Mesenchymal stem cell (in vitro differentiated cells and primary cell): ENCODE results near the gene HBA1.
"Not testable (repeated sequence)": the region's sequence is repeated elsewhere in the genome, so short reads cannot be mapped to it uniquely, and the experiment has no call there.

Experiments used
- DNase-seq: peaks from one replicate; pipeline ENCODE4 v3.0.0-alpha.2; 2013
- H2AFZ ChIP-seq: one replicate; pipeline ENCODE4 v1.6.1; 2013; ENCODE audit warnings: low read depth, mild to moderate bottlenecking, control low read depth, inconsistent platforms, low read length, moderate library complexity
- H2AK5ac ChIP-seq: 2 replicates; pipeline ENCODE4 v1.6.1; 2013; ENCODE audit warnings: low read length, moderate library complexity, mild to moderate bottlenecking, inconsistent platforms; ENCODE audit not compliant: severe bottlenecking
- H2BK120ac ChIP-seq: one replicate; pipeline ENCODE4 v1.6.1; 2013; ENCODE audit warnings: low read depth, mild to moderate bottlenecking, inconsistent platforms, low read length, moderate library complexity
- H2BK12ac ChIP-seq, 2 experiments: one replicate each; pipeline ENCODE4 v1.6.1; 2013; ENCODE audit warnings: inconsistent platforms in 2 of 2, low read length in 2 of 2, mild to moderate bottlenecking in 2 of 2, moderate library complexity in 2 of 2, control low read depth in 1 of 2
- H2BK15ac ChIP-seq: one replicate; pipeline ENCODE4 v1.6.1; 2013; ENCODE audit warnings: mild to moderate bottlenecking, low read depth, inconsistent platforms; ENCODE audit not compliant: poor library complexity, severe bottlenecking
- H2BK5ac ChIP-seq: 2 replicates; pipeline ENCODE4 v1.6.1; 2013; ENCODE audit warnings: low read depth, mild to moderate bottlenecking, low read length, control low read depth, inconsistent platforms; ENCODE audit not compliant: poor library complexity, severe bottlenecking
- H3K14ac ChIP-seq, 2 experiments: one replicate each; pipeline ENCODE4 v1.6.1; 2013; ENCODE audit warnings: inconsistent platforms in 2 of 2, low read length in 2 of 2, control low read depth in 1 of 2, mild to moderate bottlenecking in 1 of 2, moderate library complexity in 1 of 2
- H3K18ac ChIP-seq, 2 experiments: one replicate each; pipeline ENCODE4 v1.6.1; 2013; ENCODE audit warnings: inconsistent platforms in 2 of 2, low read length in 2 of 2, control low read depth in 1 of 2, low read depth in 1 of 2, mild to moderate bottlenecking in 1 of 2
- H3K23ac ChIP-seq, 2 experiments: one replicate each; pipeline ENCODE4 v1.6.1; 2013; ENCODE audit warnings: inconsistent platforms in 2 of 2, low read length in 2 of 2, mild to moderate bottlenecking in 2 of 2, moderate library complexity in 2 of 2, control low read depth in 1 of 2
- H3K27ac ChIP-seq: 2 replicates; pipeline ENCODE4 v1.5.1; 2013; ENCODE audit warnings: mild to moderate bottlenecking, moderate library complexity, low read length, control low read depth, inconsistent platforms; ENCODE audit not compliant: poor library complexity, severe bottlenecking
- H3K27me3 ChIP-seq, 2 experiments: 2 replicates each; pipeline versions ENCODE4 v1.6.1 to v1.7.0; 2013; ENCODE audit warnings: low read length in 2 of 2, mild to moderate bottlenecking in 2 of 2, moderate library complexity in 2 of 2, control low read depth in 1 of 2, inconsistent platforms in 1 of 2; ENCODE audit not compliant: control insufficient read depth in 1 of 2, insufficient read depth in 1 of 2
- H3K36me3 ChIP-seq, 2 experiments: 2 replicates each; pipeline versions ENCODE4 v1.6.1 to v1.7.0; 2013; ENCODE audit warnings: low read length in 2 of 2, control low read depth in 1 of 2, inconsistent platforms in 1 of 2, low read depth in 1 of 2, mild to moderate bottlenecking in 1 of 2; ENCODE audit not compliant: insufficient read depth in 2 of 2, control insufficient read depth in 1 of 2
- H3K4ac ChIP-seq, 2 experiments: one replicate each; pipeline ENCODE4 v1.6.1; 2013; ENCODE audit warnings: inconsistent platforms in 2 of 2, low read length in 2 of 2, mild to moderate bottlenecking in 2 of 2, moderate library complexity in 2 of 2, control low read depth in 1 of 2, low read depth in 1 of 2
- H3K4me1 ChIP-seq: 2 replicates; pipeline ENCODE4 v1.6.1; 2013; ENCODE audit warnings: low read depth, low read length, control low read depth; ENCODE audit not compliant: control insufficient read depth, insufficient read depth
- H3K4me2 ChIP-seq: 2 replicates; pipeline ENCODE4 v1.6.1; 2013; ENCODE audit warnings: low read length, mild to moderate bottlenecking, inconsistent platforms; ENCODE audit not compliant: poor library complexity, severe bottlenecking
- H3K4me3 ChIP-seq, 2 experiments: 2 replicates each; pipeline versions ENCODE4 v1.5.1 to v1.7.0; 2013; ENCODE audit warnings: low read length in 2 of 2, mild to moderate bottlenecking in 2 of 2, control low read depth in 1 of 2, low read depth in 1 of 2; ENCODE audit not compliant: insufficient read depth in 1 of 2
- H3K79me1 ChIP-seq: replicated peaks from 2 replicates; pipeline ENCODE4 v1.6.1; 2013; ENCODE audit warnings: mild to moderate bottlenecking, control low read depth, low read length, inconsistent platforms; ENCODE audit not compliant: poor library complexity, severe bottlenecking
- H3K9ac ChIP-seq: 2 replicates; pipeline ENCODE4 v1.7.0; 2013; ENCODE audit warnings: mild to moderate bottlenecking, low read length, moderate library complexity
- H3K9me3 ChIP-seq: 2 replicates; pipeline ENCODE4 v1.7.0; 2013; ENCODE audit warnings: mild to moderate bottlenecking, low read length; ENCODE audit not compliant: control insufficient read depth
- H4K8ac ChIP-seq: one replicate; pipeline ENCODE4 v1.6.1; 2013; ENCODE audit warnings: inconsistent platforms, mild to moderate bottlenecking, low read length, moderate library complexity
- H4K91ac ChIP-seq: one replicate; pipeline ENCODE4 v1.6.1; 2013; ENCODE audit warnings: mild to moderate bottlenecking, low read length, inconsistent platforms
- WGBS: methylation state at CpG from one replicate; pipeline ENCODE4 v1.1.7; 2013; ENCODE audit warnings: mixed read lengths; 5-methylcytosine and 5-hydroxymethylcytosine counted together

The HBA1 gene

DNA sequence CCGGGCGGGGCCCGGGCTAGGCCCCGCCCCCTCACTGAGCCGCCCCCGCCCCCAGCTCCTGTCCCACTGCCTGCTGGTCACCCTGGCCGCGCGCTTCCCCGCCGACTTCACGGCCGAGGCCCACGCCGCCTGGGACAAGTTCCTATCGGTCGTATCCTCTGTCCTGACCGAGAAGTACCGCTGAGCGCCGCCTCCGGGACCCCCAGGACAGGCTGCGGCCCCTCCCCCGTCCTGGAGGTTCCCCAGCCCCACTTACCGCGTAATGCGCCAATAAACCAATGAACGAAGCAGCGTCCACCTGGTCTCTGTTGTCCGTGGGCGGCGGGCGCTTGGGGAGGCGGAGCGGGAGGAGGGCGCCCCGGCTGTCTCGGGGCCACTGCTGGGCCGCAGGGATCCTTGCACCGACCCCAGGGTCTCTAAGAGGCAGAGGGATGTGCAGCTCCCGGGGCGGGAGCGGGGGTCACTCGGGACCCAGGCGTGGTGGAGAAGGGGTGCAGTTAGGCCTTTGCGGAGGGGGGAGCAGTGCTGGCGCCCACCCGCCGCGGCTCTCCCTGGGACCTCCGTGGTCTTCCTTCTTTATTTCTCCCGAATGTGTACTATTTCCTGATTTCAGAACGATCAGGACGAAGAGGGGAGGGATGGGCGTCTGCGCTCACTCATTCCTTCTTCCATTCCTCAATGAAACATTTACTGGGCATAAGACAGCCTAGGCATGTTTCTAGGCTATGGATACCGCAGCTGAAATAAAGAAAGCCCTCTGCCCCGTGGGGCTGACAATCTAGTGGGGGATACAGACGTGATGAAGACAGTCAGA, 22.1 kb upstream of the HBA1 start:
- Histone ChIP-seq H2BK120ac (no peak overlapping the region), H3K23ac (no peak overlapping the region), H4K91ac (no peak overlapping the region), H3K4me1 (peaks cover 8% of the 10 kb centered on the region), H2AK5ac (no peak overlapping the region), H3K18ac (peak overlapping the region in 1 of 2 experiments; percentile 6), H4K8ac (peak overlapping the region; percentile 19), H3K9ac (peak overlapping the region; percentile 18), H3K4me2 (peak overlapping the region; percentile 78), H2BK15ac (no peak overlapping the region), H3K14ac (no peak overlapping the region), H3K4ac (no peak overlapping the region), H2AFZ (no peak overlapping the region), H3K27me3 (peaks cover 20 to 57% of the 10 kb centered on the region in 2 experiments), H2BK5ac (no peak overlapping the region), H3K36me3 (no peaks in the 10 kb centered on the region), H3K79me1 (no peaks in the 10 kb centered on the region), H3K9me3 (no peaks in the 10 kb centered on the region), H2BK12ac (no peak overlapping the region), H3K27ac (no peak overlapping the region), H3K4me3 (peak overlapping the region; percentile 45 to 56)
- DNase-seq = peak; percentile 57
- 6% methylated on average over 49 of the region's 59 CpGs for WGBS

DNA sequence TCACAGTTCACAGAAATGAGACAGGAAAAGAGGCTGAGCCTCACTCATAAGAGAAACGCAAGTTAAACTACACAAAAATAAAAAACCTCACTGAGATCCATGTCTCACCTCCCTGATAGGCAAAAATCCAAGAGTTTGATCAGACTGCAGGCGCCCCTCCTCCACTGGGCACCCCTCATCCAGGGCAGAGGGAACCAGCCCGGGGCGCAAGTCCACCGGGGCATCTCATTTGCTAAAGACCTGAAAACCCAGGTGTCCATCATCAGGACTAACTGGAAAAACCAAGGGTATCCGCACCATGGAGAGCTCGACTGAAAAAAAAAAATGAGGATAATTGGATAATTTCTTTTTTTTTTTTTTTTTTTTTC, 21.5 kb upstream of the HBA1 start:
- Histone ChIP-seq H3K27ac (no peak overlapping the region), H3K79me1 (no peaks in the 10 kb centered on the region), H2BK5ac (no peak overlapping the region), H2AK5ac (no peak overlapping the region), H4K91ac (no peak overlapping the region), H3K9me3 (no peaks in the 10 kb centered on the region), H2AFZ (no peak overlapping the region), H3K9ac (no peak overlapping the region), H3K23ac (no peak overlapping the region), H3K4ac (no peak overlapping the region), H4K8ac (no peak overlapping the region), H2BK15ac (no peak overlapping the region), H2BK120ac (no peak overlapping the region), H3K4me3 (peak overlapping the region in 1 of 2 experiments; percentile 56), H3K4me2 (peak overlapping the region; percentile 78), H3K18ac (no peak overlapping the region), H3K27me3 (peaks cover 23 to 57% of the 10 kb centered on the region in 2 experiments), H2BK12ac (no peak overlapping the region), H3K4me1 (peaks cover 8% of the 10 kb centered on the region), H3K36me3 (no peaks in the 10 kb centered on the region), H3K14ac (no peak overlapping the region)
- DNase-seq = no peak
- 79% methylated on average over 7 of the region's 7 CpGs for WGBS

DNA sequence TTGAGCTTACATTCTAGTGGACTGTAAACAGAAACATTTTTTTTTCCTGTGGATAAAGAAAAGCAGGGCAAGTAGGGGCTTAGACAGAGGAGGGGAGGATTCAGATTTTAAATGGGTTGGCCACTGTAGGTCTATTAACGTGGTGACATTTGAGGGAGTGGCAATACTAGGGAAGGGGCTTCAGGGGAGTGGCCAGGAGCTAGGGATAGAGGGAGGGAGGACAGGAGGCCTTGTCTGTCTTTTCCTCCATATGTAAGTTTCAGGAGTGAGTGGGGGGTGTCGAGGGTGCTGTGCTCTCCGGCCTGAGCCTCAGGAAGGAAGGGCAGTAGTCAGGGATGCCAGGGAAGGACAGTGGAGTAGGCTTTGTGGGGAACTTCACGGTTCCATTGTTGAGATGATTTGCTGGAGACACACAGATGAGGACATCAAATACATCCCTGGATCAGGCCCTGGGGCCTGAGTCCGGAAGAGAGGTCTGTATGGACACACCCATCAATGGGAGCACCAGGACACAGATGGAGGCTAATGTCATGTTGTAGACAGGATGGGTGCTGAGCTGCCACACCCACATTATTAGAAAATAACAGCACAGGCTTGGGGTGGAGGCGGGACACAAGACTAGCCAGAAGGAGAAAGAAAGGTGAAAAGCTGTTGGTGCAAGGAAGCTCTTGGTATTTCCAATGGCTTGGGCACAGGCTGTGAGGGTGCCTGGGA, 17.2 kb upstream of the HBA1 start:
- peaks cover 41 to 56% of the 10 kb centered on the region in 2 experiments for H3K27me3 ChIP-seq
- H2BK5ac ChIP-seq = no peak overlapping the region
- H2BK12ac ChIP-seq = no peak overlapping the region
- H3K23ac ChIP-seq = no peak overlapping the region
- no peak overlapping the region for H2AK5ac ChIP-seq
- no peak overlapping the region for H2AFZ ChIP-seq
- no peak overlapping the region for H3K9ac ChIP-seq
- no peak overlapping the region for H3K18ac ChIP-seq
- no peak overlapping the region for H4K8ac ChIP-seq
- no peak overlapping the region for H4K91ac ChIP-seq
- H3K14ac ChIP-seq = peak overlapping the region in 1 of 2 experiments; percentile 20
- 65% methylated on average over 6 of the region's 6 CpGs for WGBS
- peaks cover 7% of the 10 kb centered on the region for H3K4me1 ChIP-seq
- no peak overlapping the region for H3K4me2 ChIP-seq
- H3K27ac ChIP-seq = no peak overlapping the region
- no peaks in the 10 kb centered on the region for H3K9me3 ChIP-seq
- H3K4ac ChIP-seq = no peak overlapping the region
- no peaks in the 10 kb centered on the region for H3K79me1 ChIP-seq
- DNase-seq = no peak
- H2BK15ac ChIP-seq = no peak overlapping the region
- no peaks in the 10 kb centered on the region for H3K36me3 ChIP-seq
- H2BK120ac ChIP-seq = no peak overlapping the region
- no peak overlapping the region for H3K4me3 ChIP-seq

DNA sequence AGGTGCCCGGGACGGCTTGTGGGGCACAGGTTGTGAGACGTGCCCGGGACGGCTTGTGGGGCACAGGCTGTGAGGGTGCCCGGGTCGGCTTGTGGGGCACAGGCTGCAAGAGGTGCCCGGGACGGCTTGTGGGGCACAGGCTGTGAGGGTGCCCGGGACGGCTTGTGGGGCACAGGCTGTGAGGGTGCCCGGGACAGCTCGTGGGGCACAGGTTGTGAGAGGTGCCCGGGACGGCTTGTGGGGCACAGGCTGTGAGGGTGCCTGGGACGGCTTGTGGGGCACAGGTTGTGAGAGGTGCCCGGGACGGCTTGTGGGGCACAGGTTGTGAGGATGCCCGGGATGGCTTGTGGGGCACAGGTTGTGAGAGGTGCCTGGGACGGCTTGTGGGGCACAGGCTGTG, 16.2 kb upstream of the HBA1 start:
- not testable (repeated sequence) for H2AFZ ChIP-seq, H3K23ac ChIP-seq, H3K9me3 ChIP-seq, H2BK5ac ChIP-seq, H2BK15ac ChIP-seq, H3K79me1 ChIP-seq, H3K18ac ChIP-seq, H2BK120ac ChIP-seq, DNase-seq, H3K27ac ChIP-seq, H4K8ac ChIP-seq, H3K4me2 ChIP-seq, H3K4me3 ChIP-seq, H3K9ac ChIP-seq, H3K14ac ChIP-seq, H2AK5ac ChIP-seq, H2BK12ac ChIP-seq, H3K36me3 ChIP-seq, H3K4ac ChIP-seq, H3K4me1 ChIP-seq, H4K91ac ChIP-seq
- WGBS = 79% methylated on average over 11 of the region's 20 CpGs
- H3K27me3 ChIP-seq = peaks cover 38 to 51% of the 10 kb centered on the region in 2 experiments
